Adrenal gland (tissue), 12 donors: ENCODE results near the gene NGFR. TPM values are rescaled to one million over a fixed set of nuclear protein-coding genes. Genes with fewer than 3 reads are reported as not detected.

Experiments
- DNase-seq, 7 donors: peaks; one replicate each; pipeline ENCODE4 v3.0.0-alpha.2; 2019 to 2020
- H3K27ac ChIP-seq, 5 donors: fragments of 200-600 bp; sonication (generic) in 4 of 5; 1 replicate in 3 of 5; 2 replicates in 2 of 5; pipeline versions ENCODE4 v1.5.1 to v1.8.0; 2016 to 2020; ENCODE audit warnings: mild to moderate bottlenecking in 1 of 5
- H3K27me3 ChIP-seq: fragments of 200-600 bp; 2 replicates; pipeline ENCODE4 v1.8.0; 2021
- H3K36me3 ChIP-seq, 2 donors: fragments of 200-600 bp; replicated peaks in 1 of 2; 1 replicate in 1 of 2; 2 replicates in 1 of 2; pipeline versions ENCODE4 v1.5.1 to v1.8.0; 2018 to 2022
- H3K4me1 ChIP-seq, 2 donors: fragments of 200-600 bp; replicated peaks in 1 of 2; 1 replicate in 1 of 2; 2 replicates in 1 of 2; pipeline versions ENCODE4 v1.5.1 to v1.8.0; 2018 to 2021
- H3K4me3 ChIP-seq, 4 donors: fragments of 200-600 bp; sonication (generic) in 3 of 4; one replicate each; pipeline ENCODE4 v1.5.1; 2016 to 2018
- H3K9me3 ChIP-seq, 3 donors: fragments of 200-600 bp; sonication (generic) in 1 of 3; replicated peaks in 1 of 3; 1 replicate in 2 of 3; 2 replicates in 1 of 3; pipeline versions ENCODE4 v1.5.1 to v1.8.0; 2016 to 2021
- POLR2A ChIP-seq, 2 donors: fragments of 450-650 bp; IDR thresholded peaks; one replicate each; pipeline ENCODE4 v1.6.1; 2017; ENCODE audit warnings: antibody characterized with exemption in 2 of 2, mild to moderate bottlenecking in 2 of 2, moderate library complexity in 1 of 2
- WGBS, 4 donors: extraction: QIAGEN DNeasy Blood & Tissue Kit in 2 of 4; methylation state at CpG; one replicate each; pipeline versions ENCODE4 v1.1.5 to v1.1.7; 2013 to 2017; 5-methylcytosine and 5-hydroxymethylcytosine counted together
- intact Hi-C, 2 donors: fragments of 100-400 bp; cut with DNase I; formaldehyde crosslinking; loops; one replicate each; pipeline versions ENCODE4 v1.14.1 to v1.15.0; 2022 to 2023
- polyA plus RNA-seq, 3 donors: library from polyadenylated mRNA; stranded (reverse); fragments of 200-250 nt in 2 of 3; fragments of 350-450 nt in 1 of 3; fragmentation: Illumina TruSeq in 1 of 3; extraction: RNeasy Lipid Tissue Mini Kit (QIAGEN cat#74804) in 1 of 3; gene quantifications; one replicate each; pipeline ENCODE4 v1.2.3, GENCODE V29; 2013 to 2014
- total RNA-seq, 9 donors: library from RNA; depleted of rRNA in 4 of 9; stranded (reverse); fragments of >200 nt in 4 of 9; fragments of 120-200 nt in 1 of 9; fragmentation: NEBNext Ultra II Directional in 1 of 9; extraction: Animal tissue kit (Norgen Biotek cat#: 25700) in 1 of 9; gene quantifications; one replicate each; pipeline versions ENCODE4 v1.1.0 to v1.2.4, GENCODE V29; 2013 to 2023
- TF ChIP-seq, protein P1 (sequence below), 6 experiments: fragments of 450-650 bp in 4 of 6; fragments of 200-600 bp in 2 of 6; sonication (generic) in 1 of 6; IDR thresholded peaks; 1 replicate in 5 of 6; 2 replicates in 1 of 6; pipeline versions ENCODE4 v1.5.1 to v1.8.0; 2016 to 2021; ENCODE audit warnings: antibody characterized with exemption in 6 of 6, mild to moderate bottlenecking in 2 of 6, moderate library complexity in 1 of 6
- donor health status: healthy with polysubstance abuse.
- donor health status: Bipolar disorder and iron deficiency.
- donor health status: DM: yes; HTN: yes; CAD: no.
- donor health status: DM: no; HTN: no; CAD: no.
- donor health status: DM: no; HTN: no; CAD: no.
- donor health status: DM: yes; HTN: yes; CAD: no.

Gene NGFR
- total and polyA plus RNA-seq, 12 donors = 4.2 to 77.8 (median 25.9) TPM

DNA sequence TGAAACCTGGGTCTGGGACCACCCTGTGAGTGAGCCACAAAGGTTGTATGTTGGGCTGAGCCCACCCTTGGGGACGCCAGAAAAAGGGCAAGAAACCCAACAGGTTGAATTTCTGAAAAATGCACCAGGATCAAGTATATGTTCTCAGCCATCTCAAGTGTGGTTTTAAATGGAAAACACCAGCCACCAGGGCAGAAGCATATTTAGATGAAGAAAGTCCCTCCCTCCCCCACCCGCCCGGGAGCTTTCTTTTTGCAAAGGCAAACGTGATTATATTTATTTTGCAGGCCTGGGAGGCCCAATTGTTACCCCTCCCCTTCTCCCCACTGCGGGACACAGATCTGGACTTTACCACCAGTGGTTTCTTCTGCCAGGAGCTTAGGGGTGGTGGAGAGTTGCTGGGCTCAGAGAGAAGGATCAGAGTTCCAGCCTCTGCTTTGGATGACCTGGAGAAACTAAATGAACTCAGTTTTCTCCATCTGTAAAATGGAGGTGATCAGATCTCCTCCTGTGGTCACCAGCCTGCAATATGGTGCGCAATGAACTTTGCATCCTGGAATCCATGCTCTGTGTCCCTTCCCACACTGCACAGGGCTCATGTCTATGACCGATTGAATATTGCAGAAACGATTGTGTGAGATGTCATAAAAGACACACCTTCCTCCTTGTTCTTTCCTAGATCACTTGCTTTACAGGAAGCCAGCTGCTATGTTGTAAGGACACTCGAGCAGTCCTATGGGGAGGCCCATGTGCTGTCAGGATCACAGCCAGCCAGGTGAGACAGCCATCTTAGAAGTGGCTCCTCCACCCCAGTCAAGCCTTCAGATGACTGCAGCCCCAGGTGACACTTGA lies 21.0 kb upstream of the NGFR start:
- Histone ChIP-seq H3K9me3 (no peaks in the 10 kb centered on the region), H3K36me3 (no peaks in the 10 kb centered on the region), H3K27ac (no peak overlapping the region), H3K27me3 (peaks cover 19% of the 10 kb centered on the region), H3K4me1 (peaks cover 4 to 22% of the 10 kb centered on the region in 2 donors), H3K4me3 (no peak overlapping the region)
- intact Hi-C loops = no loop called here
- WGBS, 4 donors = 56 to 70% (median 69%) methylated on average over 8 to 9 of the region's 9 CpGs
- DNase-seq = no peak
- no peak for TF ChIP-seq POLR2A (IDR thresholded peaks at IDR 0.05)
- TF ChIP-seq, protein P1, sequence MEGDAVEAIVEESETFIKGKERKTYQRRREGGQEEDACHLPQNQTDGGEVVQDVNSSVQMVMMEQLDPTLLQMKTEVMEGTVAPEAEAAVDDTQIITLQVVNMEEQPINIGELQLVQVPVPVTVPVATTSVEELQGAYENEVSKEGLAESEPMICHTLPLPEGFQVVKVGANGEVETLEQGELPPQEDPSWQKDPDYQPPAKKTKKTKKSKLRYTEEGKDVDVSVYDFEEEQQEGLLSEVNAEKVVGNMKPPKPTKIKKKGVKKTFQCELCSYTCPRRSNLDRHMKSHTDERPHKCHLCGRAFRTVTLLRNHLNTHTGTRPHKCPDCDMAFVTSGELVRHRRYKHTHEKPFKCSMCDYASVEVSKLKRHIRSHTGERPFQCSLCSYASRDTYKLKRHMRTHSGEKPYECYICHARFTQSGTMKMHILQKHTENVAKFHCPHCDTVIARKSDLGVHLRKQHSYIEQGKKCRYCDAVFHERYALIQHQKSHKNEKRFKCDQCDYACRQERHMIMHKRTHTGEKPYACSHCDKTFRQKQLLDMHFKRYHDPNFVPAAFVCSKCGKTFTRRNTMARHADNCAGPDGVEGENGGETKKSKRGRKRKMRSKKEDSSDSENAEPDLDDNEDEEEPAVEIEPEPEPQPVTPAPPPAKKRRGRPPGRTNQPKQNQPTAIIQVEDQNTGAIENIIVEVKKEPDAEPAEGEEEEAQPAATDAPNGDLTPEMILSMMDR (IDR thresholded peaks at IDR 0.05) = no peak

DNA sequence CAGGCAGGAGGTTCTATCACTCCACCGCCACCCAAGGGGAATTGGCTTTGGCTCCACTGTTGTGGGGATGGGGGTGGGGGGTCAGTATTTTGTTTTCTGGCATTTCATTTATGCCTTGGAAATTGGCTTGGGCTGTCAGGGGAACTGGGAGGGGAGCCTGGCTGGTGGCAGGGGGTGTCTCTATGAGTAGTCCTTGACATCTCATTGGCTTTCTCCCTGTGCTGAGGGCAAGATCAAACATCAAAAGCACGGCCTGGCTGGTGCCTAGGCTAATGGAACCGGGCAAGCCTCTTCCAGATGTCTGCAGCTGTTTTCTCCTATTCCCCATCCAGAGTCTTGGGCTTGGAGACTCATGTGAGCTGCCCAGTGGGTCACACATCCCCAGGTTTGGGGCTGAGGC lies 17.4 kb upstream of the NGFR start:
- no peak for DNase-seq
- no peak for TF ChIP-seq POLR2A (IDR thresholded peaks at IDR 0.05)
- TF ChIP-seq, protein P1 (IDR thresholded peaks at IDR 0.05) = no peak
- Histone ChIP-seq H3K4me1 (no peaks in the 10 kb centered on the region), H3K27me3 (peaks cover 7% of the 10 kb centered on the region), H3K36me3 (no peaks in the 10 kb centered on the region), H3K27ac (no peak overlapping the region), H3K9me3 (no peaks in the 10 kb centered on the region), H3K4me3 (no peak overlapping the region)
- WGBS, 4 donors = 40 to 63% (median 52%) methylated on average over 2 to 3 of the region's 3 CpGs
- intact Hi-C loops = no loop called here

DNA sequence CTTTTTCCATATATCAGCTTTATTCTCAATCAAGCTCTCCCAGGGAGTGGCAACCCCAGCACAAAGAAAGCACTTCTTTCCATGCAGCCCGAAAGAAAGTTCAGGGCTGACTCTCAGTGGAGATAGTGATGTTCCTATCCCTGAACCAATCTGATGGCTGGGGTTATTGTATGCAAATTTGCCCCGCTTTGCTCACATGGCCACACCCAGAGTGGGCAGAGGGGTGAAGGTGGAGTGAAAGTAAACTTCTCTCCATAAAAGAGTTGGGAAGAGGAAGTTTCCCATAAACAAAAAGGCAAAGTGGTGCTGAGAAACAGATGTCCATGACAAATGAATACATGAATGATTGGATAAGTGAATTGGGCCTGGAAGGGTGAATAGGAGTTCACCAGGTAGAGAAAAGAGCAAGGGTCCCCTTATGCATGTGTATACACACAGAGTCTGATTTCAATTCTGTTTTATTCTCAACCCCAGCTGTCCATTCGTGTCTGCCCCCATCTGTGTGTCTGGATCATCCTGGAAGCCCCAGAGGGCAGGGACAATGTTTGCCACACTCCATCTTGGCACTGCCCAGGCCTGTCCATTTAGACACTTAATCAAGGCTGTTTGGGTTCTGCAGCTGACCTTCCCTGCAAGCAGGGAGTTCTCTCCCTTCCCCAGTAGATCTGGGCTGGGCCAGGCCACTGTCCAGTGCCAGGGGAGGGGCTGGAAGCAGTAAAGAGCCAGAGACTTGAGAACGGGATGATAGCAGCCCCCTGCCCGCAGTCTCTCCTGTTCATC lies 14.1 kb upstream of the NGFR start:
- intact Hi-C loops = no loop called here
- WGBS, 4 donors = 71 to 79% (median 73%) methylated on average over 5 of the region's 5 CpGs

More for the DNA sequence above, 14.1 kb upstream of the NGFR start:
- Histone ChIP-seq H3K36me3 (no peaks in the 10 kb centered on the region), H3K4me3 (no peak overlapping the region), H3K9me3 (no peaks in the 10 kb centered on the region), H3K27ac (no peak overlapping the region), H3K4me1 (no peaks in the 10 kb centered on the region), H3K27me3 (peaks cover 14% of the 10 kb centered on the region)
- no peak for DNase-seq
- TF ChIP-seq, protein P1 (IDR thresholded peaks at IDR 0.05) = no peak
- no peak for TF ChIP-seq POLR2A (IDR thresholded peaks at IDR 0.05)
